Activated naive CD4-positive, alpha-beta T cell treated with anti-CD3 and anti-CD28 coated beads, Interleukin-2, amount 50 U/mL, for 72 hours (primary cell): ENCODE measurements around the gene MATN3. TPM values are rescaled to one million over a fixed set of nuclear protein-coding genes. Genes with fewer than 3 reads are reported as not detected.

ENCODE experiments used
- ATAC-seq, 2 donors: fragments of 150-1000 bp; cut with Tn5 transposase; 2 replicates each; pipeline ENCODE4 v1.10.0; 2021; ENCODE audit warnings: mild to moderate bottlenecking in 2 of 2, moderate library complexity in 2 of 2
- DNase-seq, 2 donors: peaks; one replicate each; pipeline ENCODE4 v3.0.0; 2021 to 2022; ENCODE audit warnings: low spot score in 2 of 2
- H3K27ac Mint-ChIP-seq, 2 donors: one replicate each; pipeline ENCODE4 v1.8.0; 2022; ENCODE audit warnings: mild to moderate bottlenecking in 2 of 2, mixed read lengths in 2 of 2
- H3K36me3 Mint-ChIP-seq, 2 donors: one replicate each; pipeline ENCODE4 v1.8.0; 2022; ENCODE audit warnings: mixed read lengths in 2 of 2
- H3K9me3 Mint-ChIP-seq, 2 donors: one replicate each; pipeline ENCODE4 v1.8.0; 2022; ENCODE audit warnings: mixed read lengths in 2 of 2
- total RNA-seq, 2 donors: library from RNA; stranded (reverse); gene quantifications; one replicate each; pipeline ENCODE4 v1.2.3, GENCODE V29; 2022

MATN3 gene
- total RNA-seq, 2 donors from 2014 or later = not detected

DNA sequence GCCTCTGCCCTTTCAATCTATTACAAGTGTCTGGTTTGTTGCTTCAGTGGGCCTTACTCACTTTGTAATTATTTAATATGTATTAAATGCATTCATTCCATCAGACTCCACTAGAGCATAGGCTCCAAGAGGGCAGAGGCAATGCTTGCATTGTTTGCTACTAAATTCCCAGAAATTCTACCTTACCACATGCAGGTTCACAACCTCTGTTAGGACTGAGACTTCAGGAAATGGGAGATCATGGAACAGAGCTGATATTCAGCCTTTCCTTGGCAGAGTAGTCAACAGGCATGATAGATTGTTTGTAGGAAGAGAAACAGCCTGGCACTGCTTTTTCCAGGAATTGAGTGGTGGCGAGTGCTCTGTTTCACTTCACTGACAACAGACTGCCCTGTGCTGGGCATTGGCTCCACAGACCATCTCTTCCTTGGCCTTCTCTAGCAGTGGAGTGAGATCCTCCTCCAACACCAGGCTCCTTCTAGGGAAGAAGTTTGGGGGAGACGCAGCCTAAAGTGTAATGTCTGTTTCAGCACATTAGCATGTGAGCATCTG is 6.2 kb upstream of the MATN3 start:
- DNase-seq (no peak), ATAC-seq (no peak)
- Mint-ChIP-seq H3K36me3 (peaks cover 27% of the 10 kb centered on the region in 2 donors), H3K9me3 (peaks cover 20 to 23% of the 10 kb centered on the region in 2 donors), H3K27ac (no peak overlapping the region)

DNA sequence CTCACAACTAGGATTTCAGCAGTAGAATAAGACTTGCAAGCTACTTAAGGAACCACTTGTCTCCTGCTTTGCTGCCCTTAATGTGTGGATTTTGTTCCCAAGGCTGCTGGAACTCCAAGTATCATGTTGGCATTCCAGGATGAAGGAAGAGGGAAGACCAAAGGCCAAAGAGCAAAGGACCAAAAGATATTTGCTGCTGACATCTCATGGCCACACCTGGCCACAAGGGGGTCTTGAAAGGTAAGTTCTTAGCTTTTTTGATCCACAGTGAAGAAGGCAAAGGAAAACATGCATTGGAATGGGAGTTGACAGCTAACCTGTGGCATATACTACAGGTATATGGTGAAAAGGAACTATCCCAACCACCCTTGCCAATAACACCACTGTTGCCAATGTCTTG is 3.9 kb upstream of the MATN3 start:
- no peak for DNase-seq

DNA sequence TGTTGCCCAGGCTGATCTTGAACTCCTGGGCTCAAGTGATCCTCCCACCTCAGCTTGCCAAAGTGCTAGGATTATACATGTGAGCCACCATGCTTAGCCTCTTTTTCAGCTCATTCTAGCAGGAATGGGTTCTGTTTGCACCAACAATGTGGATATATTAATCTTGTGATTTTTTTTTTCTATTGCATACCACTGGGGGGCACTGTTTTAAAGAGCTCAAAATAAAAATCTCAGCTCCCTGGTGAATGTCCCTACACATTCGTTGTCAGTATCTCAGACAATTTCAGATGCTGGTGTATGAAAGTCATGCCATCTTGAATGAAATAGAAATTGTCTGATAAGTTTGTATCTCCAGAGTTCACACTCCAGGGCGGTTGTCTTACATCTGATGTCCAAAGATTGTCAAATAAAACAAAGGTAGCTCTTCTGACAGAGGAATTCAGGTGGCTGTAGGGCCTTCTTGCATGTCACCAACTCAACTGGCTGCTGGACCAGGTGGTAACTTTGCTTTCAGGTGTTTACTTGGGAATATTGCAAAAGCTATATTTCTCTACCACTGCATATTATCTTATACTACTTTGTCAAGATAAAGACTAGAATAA is 3.1 kb upstream of the MATN3 start:
- ATAC-seq (no peak), DNase-seq (no peak)
- H3K9me3 Mint-ChIP-seq = peaks cover 2 to 12% of the 10 kb centered on the region in 2 donors
- H3K36me3 Mint-ChIP-seq = peaks cover 8 to 14% of the 10 kb centered on the region in 2 donors
- H3K27ac Mint-ChIP-seq = no peak overlapping the region

More for the DNA sequence above, 3.9 kb upstream of the MATN3 start:
- Mint-ChIP-seq H3K36me3 (peaks cover 12 to 18% of the 10 kb centered on the region in 2 donors), H3K27ac (no peak overlapping the region), H3K9me3 (peaks cover 6 to 15% of the 10 kb centered on the region in 2 donors)
- no peak for ATAC-seq

DNA sequence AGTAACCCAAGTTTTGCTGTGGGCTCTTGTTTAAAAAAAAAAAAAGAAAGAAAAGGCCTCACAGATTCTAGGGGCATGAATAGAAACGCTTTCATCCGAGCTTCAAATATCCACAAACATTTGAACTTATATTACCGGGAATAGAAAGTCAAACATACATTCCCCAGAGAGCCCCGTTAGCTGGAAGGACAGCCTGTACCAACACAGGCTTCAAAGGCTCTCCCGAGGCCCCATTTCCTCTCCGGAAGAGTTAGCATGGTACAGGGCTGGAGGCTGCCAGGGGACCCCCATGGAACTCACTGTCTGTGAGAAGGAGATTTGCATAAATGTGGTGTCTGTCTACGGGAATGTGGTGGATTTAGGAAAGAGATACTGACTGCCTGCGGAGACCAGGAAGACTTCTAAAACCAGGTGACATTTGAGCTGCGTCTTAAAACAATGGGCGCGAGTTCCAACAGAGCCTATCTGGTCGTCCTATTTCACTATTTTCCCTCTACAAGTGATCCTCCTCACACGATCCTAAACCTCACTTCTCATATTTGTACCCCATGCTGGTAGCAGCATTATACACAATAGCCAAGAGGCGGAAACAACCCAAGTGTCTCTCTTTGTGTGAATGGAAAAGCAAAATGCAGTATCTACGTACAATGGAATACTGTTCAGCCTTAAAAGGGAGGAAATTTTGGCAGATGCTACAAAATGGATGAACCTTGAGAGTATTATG is 820 bp upstream of the MATN3 start:
- no peak overlapping the region for H3K27ac Mint-ChIP-seq
- H3K9me3 Mint-ChIP-seq = no peaks in the 10 kb centered on the region
- DNase-seq (no peak), ATAC-seq (no peak)
- no peaks in the 10 kb centered on the region for H3K36me3 Mint-ChIP-seq

DNA sequence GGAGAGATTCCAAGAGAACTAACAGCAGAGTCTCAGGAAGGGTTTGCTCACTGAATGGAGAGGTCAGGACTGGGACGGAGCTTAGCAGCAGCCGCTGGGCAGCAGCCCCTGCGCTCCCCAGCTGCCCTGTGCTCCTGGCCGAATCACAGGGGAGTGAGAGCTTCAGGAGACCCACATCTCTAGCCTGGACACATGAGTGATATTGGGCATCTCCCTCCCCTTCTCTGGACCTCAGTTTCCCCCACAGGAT is 511 bp downstream of the MATN3 start:
- Mint-ChIP-seq H3K36me3 (no peaks in the 10 kb centered on the region), H3K27ac (no peak overlapping the region), H3K9me3 (no peaks in the 10 kb centered on the region)
- DNase-seq = no peak
- peak in 1 of 2 donors; percentile 18 for ATAC-seq

DNA sequence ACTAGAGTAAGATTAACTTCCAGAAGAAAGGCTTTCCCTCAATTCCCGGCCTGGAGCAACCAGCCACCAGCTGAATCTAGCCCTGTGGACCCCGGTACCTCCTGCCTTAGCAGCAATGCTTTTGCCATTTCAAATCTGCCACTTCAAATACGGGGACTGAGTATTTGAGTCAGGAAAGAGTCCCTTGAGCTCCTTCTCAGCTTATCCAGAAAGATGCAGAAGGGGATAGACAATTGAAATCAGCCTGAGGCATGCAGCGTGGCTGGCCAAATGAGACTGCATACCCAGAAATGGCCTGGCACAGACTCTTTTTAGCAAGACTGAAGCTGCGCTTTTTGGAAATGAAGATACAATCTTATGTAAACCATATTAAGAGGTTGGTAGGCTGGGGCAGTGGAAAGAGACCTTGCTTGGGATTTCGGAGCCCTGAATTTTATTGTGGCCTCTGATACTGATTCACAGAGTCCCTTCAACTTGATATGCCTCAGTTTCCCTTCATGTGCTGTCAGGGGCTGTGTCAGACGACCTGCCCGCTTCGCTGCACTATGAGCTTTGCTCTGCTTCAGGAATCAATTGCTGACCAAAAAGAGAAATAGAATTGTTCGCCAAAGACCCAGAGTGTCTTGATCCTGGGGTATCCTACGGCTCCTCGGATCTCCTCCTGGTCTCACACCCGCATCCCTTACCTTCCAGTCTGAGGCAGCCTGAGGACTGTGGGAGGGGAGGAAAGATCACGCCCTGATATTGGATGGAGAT is 1.0 kb downstream of the MATN3 start:
- no peaks in the 10 kb centered on the region for H3K9me3 Mint-ChIP-seq
- no peaks in the 10 kb centered on the region for H3K36me3 Mint-ChIP-seq
- DNase-seq (no peak), ATAC-seq (no peak)
- H3K27ac Mint-ChIP-seq = no peak overlapping the region

DNA sequence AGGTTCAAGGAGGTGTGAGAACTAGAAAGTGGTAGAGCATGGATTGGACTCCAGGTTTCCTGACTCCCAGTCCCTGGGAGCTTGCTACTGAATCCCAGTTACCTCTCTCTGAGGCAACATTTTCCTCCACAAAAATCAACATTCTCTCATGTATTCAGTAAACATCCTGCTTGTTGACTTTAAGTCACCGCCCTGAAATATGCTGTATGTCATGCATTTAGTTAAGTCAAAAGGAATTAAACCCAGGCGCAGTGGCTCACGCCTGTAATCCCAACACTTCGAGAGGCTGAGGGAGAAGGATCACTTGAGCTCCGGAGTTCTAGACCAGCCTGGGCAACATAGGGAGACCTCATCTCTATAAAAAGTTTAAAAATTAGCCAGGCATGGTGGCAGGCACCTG is 3.8 kb downstream of the MATN3 start:
- no peak for DNase-seq
- H3K36me3 Mint-ChIP-seq = no peaks in the 10 kb centered on the region
- no peak overlapping the region for H3K27ac Mint-ChIP-seq
- no peak for ATAC-seq
- no peaks in the 10 kb centered on the region for H3K9me3 Mint-ChIP-seq

DNA sequence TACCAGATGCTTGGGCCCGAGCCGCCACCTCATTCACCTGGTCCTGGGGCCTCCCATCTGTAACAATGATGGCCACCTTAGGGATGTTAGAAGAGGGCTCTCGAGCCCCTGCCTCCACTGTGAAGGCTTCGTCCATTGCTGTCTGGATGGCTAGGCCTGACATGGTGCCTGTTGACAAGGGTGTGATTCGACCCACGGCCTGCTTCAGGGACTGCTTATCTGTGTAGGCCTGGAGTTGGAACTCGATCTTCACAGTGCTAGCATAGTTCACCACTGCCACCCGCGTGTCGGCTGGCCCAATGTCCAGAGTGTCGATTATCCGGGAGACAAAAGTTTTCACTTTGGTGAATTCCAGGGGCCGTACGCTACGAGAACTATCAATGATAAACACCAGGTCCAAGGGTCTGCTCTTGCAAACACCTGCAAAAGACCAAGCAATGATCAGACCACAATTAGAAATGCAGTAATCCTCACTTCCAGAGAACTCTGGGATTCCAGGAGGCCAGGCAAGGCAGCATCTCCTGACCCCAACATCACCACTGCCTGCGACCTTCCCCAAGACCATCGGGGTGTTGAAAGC is 6.5 kb downstream of the MATN3 start:
- Mint-ChIP-seq H3K27ac (no peak overlapping the region), H3K36me3 (no peaks in the 10 kb centered on the region), H3K9me3 (no peaks in the 10 kb centered on the region)
- DNase-seq (no peak), ATAC-seq (no peak)

DNA sequence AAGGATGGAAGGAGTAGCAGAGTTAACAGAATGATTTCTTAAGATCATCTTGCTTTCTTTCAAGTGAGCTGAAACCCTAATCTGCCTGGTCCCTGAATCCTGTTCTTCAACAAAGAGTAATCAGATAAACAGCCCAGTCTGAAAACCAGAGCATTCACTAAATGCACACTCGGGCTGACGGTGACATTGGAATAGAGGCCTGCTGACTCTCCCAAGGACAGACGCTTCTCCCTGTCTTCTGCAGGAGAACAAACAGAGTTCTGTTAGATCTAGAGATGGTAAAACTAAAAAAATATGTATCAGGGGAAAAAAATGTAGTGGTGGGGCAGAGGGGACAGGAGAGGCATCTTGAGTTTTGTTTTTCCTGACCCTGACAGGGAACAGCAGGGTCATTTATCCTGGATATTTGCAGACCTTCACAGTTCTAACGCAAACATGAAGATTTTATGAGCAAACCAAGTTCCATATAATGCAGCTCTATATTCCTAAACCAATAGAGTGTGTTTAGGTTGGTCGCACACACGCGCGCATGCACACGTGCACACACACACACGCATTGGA is 7.3 kb downstream of the MATN3 start:
- no peaks in the 10 kb centered on the region for H3K9me3 Mint-ChIP-seq

DNA sequence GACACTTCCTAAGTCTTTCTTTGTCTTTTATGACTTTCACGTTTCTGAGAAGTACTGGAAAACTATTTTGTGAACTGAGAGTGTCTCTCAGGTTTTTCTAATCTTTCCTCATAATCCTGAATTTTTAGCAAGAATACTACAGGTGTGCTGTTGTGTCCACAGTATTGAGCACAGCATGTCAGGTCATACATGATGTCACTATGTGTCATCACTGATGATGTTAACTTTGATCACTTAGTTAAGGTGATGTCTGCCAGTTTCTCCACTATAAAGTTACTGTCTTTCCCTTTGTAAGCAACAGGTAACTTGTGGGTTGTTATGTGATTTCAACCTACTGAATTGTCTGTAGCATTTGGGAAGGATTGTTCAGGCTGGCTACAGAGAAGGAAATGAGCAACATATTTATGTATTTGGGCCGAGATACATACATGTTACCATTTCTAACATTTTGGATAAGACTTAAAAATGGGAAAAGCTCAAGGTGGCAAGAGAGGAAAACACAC is 11.1 kb downstream of the MATN3 start:
- DNase-seq (no peak), ATAC-seq (no peak)
- Mint-ChIP-seq H3K27ac (no peak overlapping the region), H3K9me3 (no peaks in the 10 kb centered on the region), H3K36me3 (no peaks in the 10 kb centered on the region)

More for the DNA sequence above, 7.3 kb downstream of the MATN3 start:
- Mint-ChIP-seq H3K27ac (no peak overlapping the region), H3K36me3 (no peaks in the 10 kb centered on the region)
- DNase-seq (no peak), ATAC-seq (no peak)

DNA sequence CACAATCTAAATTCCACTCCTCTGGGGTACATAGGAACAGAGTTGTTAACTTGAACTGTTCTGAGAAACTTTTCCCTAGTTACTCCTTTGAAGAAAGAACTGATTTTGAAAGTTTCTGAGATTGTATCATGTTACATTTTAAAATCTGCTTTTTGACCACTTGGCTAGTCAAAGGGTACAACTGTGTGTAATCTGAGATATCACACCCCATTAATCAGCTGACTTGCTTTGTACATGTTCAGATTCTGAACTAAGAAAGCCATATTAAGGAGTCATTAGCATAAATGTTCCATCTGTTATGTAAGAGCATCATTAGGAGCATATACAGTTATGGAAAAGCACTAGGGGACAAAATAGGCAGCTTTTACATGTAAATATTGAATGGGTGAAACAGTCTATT is 18.7 kb downstream of the MATN3 start:
- Mint-ChIP-seq H3K36me3 (peaks cover 7 to 17% of the 10 kb centered on the region in 2 donors), H3K9me3 (no peaks in the 10 kb centered on the region), H3K27ac (no peak overlapping the region)
- DNase-seq (no peak), ATAC-seq (no peak)

DNA sequence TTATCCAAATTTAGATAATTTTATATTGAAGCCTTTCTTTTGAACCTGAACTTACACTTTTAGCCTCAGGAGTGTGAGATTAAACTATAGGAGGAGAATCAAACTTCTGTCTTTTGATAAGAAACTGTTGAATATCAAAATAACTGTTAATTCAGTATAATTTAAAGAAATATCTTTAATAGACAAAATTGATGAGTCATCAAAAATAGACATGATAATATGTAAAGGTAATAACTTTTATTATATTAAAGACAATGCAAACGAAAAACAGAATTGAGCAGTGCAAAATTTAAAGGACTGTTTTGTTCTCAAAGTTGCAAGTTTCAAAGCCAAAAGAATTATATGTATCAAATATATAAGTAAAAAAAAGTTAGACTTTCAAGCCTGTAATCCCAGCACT is 20.6 kb downstream of the MATN3 start:
- no peak for ATAC-seq
- H3K27ac Mint-ChIP-seq = no peak overlapping the region

DNA sequence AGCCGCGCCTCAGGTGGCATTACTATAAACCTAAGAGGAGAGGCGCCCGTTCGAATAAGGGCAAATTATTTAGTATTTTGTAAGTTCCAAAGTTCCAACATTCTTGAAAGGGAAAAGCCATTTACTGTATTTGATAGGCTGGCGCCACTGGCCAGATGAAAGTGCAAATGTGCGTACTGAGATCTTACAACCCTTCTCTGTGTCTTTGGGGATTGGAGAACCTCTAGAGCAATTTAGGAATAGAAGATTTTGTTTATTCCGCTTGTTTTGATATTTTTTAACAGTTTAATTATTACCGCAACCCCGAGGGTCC is 22.1 kb downstream of the MATN3 start:
- no peak for DNase-seq
- H3K36me3 Mint-ChIP-seq = peaks cover 11 to 17% of the 10 kb centered on the region in 2 donors
- H3K27ac Mint-ChIP-seq = peak overlapping the region; percentile 18 to 88
- no peak for ATAC-seq
- no peaks in the 10 kb centered on the region for H3K9me3 Mint-ChIP-seq

More for the DNA sequence above, 20.6 kb downstream of the MATN3 start:
- H3K36me3 Mint-ChIP-seq = peaks cover 11 to 17% of the 10 kb centered on the region in 2 donors
- no peaks in the 10 kb centered on the region for H3K9me3 Mint-ChIP-seq
- no peak for DNase-seq

DNA sequence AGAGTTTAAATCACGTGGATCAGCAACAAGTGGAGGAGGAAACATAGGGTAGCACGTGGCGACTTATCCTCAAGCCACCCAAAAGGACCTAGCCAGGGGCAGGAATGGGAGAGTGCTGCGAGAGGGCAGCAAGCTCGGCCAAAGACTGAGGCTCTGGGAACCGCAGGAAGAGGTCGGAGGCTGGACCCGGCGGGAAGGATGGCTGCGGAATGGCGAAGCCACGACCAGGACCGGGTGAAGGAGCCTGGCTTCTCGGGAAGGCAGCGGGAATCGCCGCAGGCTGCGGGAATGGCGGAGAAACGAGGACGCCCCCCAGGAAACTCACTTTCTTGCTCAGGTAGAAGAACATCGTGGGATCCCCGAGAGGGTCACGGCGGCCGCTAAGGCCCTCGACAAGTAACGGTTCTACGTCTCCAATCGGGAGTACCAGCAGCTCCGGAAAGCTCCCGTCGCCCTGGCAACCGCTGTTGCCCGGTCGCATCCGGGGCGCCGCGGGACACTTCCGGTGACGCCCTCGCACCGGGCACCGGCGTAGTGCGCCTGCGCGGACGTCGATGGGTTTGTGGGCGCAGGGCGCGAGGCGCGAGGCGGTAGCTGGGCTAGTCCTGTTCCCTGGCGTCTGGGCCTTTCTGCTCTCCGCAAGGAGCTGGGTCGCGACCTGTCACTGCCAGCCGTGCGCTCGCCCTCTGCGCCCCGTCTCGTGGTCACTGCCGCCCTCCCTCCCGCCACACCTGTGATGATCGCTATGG is 22.6 kb downstream of the MATN3 start, which contains the start of gene WDR35:
Gene WDR35, minus strand, starts transcription at position 439 of the 749 bp plus-strand sequence. Its CDS starts 90 bp downstream, at position 349.
- ATAC-seq (peak; percentile 98 to 99), DNase-seq (peak; percentile 95 to 96)
- Mint-ChIP-seq H3K36me3 (peaks cover 11 to 17% of the 10 kb centered on the region in 2 donors), H3K27ac (peak within 1 kb of the TSS; percentile 88 to 92), H3K9me3 (no peaks in the 10 kb centered on the region)

DNA sequence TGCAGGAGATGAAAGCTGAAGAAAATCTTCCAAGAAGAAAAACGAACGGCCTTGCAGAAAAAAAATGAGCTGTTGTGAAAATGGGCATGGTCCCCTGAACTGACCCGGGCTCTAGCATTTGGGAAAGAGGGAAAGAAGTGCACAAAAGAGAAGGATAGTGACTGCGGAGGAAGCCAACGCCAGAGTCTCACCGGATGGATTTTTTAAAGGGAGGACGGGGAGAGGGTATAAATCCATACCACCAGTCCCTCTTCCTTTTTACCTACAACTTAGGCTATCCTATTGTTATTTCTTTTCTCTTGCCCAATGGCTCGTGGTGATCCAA is 23.2 kb downstream of the MATN3 start:
- Mint-ChIP-seq H3K27ac (peak overlapping the region; percentile 88 to 92), H3K9me3 (no peaks in the 10 kb centered on the region), H3K36me3 (peaks cover 11 to 17% of the 10 kb centered on the region in 2 donors)
- DNase-seq (no peak), ATAC-seq (no peak)

DNA sequence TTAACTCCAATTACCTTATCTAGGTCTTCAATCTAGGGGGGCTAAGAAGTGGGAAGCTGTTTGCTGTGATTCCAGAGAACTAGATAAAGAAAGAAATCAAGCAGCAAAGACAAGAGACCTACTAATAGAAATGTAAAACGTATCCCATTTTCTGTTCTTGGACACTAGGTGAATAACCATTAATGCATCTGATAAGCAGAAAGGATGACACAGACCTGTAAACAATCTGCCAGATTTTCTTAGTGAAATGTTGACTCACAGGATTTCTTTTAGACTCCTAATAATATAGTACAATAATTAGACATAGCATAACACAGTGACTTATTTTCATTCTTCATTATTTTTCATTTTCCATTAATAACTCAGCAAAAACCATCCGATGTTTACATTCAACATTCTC is 23.9 kb downstream of the MATN3 start:
- Mint-ChIP-seq H3K9me3 (no peaks in the 10 kb centered on the region), H3K36me3 (peaks cover 11 to 17% of the 10 kb centered on the region in 2 donors), H3K27ac (peak overlapping the region in 1 of 2 donors; percentile 88)
- no peak for ATAC-seq
- DNase-seq = no peak
